Muscle of leg (tissue), 11 donors: ENCODE measurements around the gene NUDT8. TPM values are rescaled to one million over a fixed set of nuclear protein-coding genes. Genes with fewer than 3 reads are reported as not detected.

Experiments used
- DNase-seq: peaks from one replicate; pipeline ENCODE4 v3.0.0; 2013
- H3K27ac ChIP-seq: one replicate; pipeline ENCODE4 v1.5.1; 2013; ENCODE audit warnings: mild to moderate bottlenecking, low read length, control low read depth
- H3K27me3 ChIP-seq: one replicate; pipeline ENCODE4 v1.6.1; 2013; ENCODE audit warnings: low read length; ENCODE audit not compliant: control insufficient read depth, insufficient read depth
- H3K36me3 ChIP-seq: one replicate; pipeline ENCODE4 v1.6.1; 2013; ENCODE audit warnings: low read length; ENCODE audit not compliant: control insufficient read depth, insufficient read depth
- H3K4me1 ChIP-seq: one replicate; pipeline ENCODE4 v1.6.1; 2013; ENCODE audit warnings: low read length; ENCODE audit not compliant: control insufficient read depth, insufficient read depth
- H3K4me3 ChIP-seq: one replicate; pipeline ENCODE4 v1.5.1; 2013; ENCODE audit warnings: low read length, control low read depth
- H3K9me3 ChIP-seq: replicated peaks from 2 replicates; pipeline ENCODE4 v1.6.1; 2013; ENCODE audit warnings: low read depth, low read length; ENCODE audit not compliant: control insufficient read depth
- WGBS: methylation state at CpG from one replicate; pipeline ENCODE4 v1.1.5; 2013; ENCODE audit warnings: missing lambda C conversion rate; ENCODE audit not compliant: insufficient coverage; 5-methylcytosine and 5-hydroxymethylcytosine counted together
- polyA plus RNA-seq, 8 donors: library from polyadenylated mRNA; unstranded; fragments of 120-200 nt; gene quantifications; one replicate each; pipeline versions ENCODE4 v1.2.1 to v1.2.3, GENCODE V29; 2013; ENCODE audit warnings: inconsistent platforms in 1 of 8, low replicate concordance in 1 of 8; ENCODE audit not compliant: insufficient read length in 8 of 8, insufficient read depth in 1 of 8
- total RNA-seq: library from RNA; stranded (reverse); fragments of 120-200 nt; gene quantifications from one replicate; pipeline ENCODE4 v1.2.4, GENCODE V29; 2013

NUDT8 gene
- total and polyA plus RNA-seq, 9 donors, result 3.4 to 5.8 (median 4.2) TPM

DNA sequence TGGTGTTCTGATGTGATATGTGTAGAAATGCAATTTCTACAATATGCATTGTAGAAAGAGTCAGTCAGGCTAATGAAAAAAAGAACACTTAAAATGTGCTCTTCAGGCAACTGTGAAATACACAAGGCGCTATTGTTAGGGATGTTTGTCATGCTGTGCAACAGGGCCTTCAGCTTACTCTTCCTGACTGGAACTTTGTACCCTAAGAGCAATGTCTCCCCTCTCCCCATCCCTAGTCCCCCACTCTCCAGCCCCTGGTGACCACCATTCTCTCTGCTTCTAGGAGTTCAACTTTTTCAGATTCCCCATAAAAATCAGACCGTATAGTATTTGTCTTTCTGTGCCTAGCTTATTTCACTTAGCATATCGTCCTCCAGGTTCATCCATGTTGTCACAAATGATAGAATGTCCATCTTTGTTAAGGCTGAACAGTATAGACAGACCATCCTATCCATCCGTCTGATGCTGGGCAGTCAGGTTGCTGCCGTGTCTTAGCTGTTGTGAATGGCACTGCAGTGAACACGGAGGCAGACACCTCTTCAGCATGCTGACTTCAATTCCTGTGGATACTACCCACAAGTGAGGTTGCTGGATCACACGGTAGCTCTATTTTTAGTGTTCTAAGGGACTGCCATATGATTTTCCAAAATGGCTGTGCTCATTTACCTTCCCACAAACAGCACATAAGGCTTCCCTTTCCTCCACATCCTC, 12.3 kb downstream of the NUDT8 start:
- DNase-seq, result no peak
- H3K36me3 ChIP-seq, result peaks cover 10% of the 10 kb centered on the region
- no peak overlapping the region for H3K4me3 ChIP-seq
- WGBS, result 80% methylated on average over 3 of the region's 7 CpGs
- H3K27ac ChIP-seq, result no peak overlapping the region
- H3K27me3 ChIP-seq, result peaks cover 20% of the 10 kb centered on the region
- H3K9me3 ChIP-seq, result no peaks in the 10 kb centered on the region
- peaks cover 17% of the 10 kb centered on the region for H3K4me1 ChIP-seq

DNA sequence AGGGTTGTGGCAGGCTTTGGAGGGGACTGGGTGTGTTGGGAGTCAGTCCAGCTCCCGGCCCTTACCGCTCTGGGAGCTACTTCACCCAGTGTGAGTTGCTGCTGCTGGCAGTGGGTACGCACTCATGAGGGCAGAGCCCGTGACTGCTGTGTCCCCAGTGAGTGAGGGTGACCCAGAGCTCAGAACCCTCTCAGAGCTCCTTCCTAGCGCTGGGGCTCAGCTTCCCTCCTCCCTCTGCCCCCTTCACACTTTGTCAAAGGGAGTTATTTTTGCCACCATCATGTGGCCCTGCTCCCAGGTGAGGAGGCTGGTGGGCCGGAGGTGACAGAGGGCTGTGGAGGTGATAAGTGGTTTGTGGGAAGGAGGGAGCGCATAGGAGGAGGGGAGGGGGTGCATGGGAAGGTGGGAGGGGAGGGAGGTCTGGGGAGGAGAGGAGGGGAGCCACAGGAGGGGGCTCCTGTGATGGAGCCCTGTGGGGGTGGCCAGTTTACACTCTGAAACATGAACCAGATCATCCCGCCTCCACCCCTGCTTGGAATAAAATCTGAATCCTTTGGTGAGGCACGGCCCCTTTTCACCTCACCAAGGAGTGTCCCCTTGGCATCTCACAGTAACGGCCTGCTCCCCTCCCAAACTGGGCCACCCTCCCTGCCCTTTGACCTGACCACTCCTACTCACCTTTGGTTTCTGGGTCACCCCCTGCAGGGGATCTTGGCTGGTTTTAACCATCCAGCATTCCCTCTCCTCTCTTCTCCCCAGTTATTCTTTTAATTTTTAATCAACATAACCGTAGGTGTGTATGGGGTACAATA, 13.1 kb downstream of the NUDT8 start:
- Histone ChIP-seq H3K9me3 (no peaks in the 10 kb centered on the region), H3K27me3 (peaks cover 20% of the 10 kb centered on the region), H3K4me3 (no peak overlapping the region), H3K27ac (no peak overlapping the region), H3K36me3 (peaks cover 16% of the 10 kb centered on the region), H3K4me1 (peaks cover 17% of the 10 kb centered on the region)
- no peak for DNase-seq
- 19% methylated on average over 8 of the region's 11 CpGs for WGBS

DNA sequence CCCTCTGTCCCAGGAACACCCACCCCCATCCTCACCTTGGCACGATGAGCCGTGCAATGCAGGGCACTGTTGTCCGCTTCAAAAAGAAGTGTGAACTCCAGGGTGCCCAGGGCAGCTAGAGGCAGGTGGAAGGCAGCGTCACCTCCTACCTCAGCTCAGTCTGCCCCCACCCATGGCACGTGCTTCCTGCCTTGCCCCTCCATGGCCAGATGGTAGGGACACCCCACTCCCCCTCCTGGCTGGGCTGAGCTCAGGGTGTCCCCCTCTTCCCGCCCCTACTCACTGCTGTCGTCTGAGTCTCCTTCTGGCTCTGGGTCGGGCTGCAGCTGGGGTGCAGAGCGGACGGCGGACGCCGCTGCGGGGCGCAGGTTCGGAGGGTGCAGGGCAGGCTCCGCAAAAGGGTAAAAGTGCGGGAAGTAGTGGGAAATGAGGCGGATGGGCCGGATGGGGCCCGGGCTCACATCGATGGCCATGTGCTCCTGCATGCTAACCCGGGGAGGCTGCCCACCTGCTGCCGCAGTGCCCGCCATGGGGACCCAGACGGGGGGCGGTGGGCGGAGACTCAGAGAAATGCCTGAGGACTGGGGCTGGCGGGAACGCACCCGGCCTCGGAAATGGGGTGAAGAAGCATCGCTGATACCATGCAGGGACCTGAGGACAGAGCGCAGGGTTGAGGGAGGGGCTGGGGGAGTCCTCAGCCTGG, 13.9 kb downstream of the NUDT8 start:
- no peak overlapping the region for H3K27ac ChIP-seq
- 23% methylated on average over 16 of the region's 34 CpGs for WGBS
- no peaks in the 10 kb centered on the region for H3K9me3 ChIP-seq
- H3K27me3 ChIP-seq, result peaks cover 20% of the 10 kb centered on the region
- H3K4me3 ChIP-seq, result no peak overlapping the region
- H3K4me1 ChIP-seq, result peaks cover 17% of the 10 kb centered on the region
- peaks cover 24% of the 10 kb centered on the region for H3K36me3 ChIP-seq
- DNase-seq, result peak; percentile 5

DNA sequence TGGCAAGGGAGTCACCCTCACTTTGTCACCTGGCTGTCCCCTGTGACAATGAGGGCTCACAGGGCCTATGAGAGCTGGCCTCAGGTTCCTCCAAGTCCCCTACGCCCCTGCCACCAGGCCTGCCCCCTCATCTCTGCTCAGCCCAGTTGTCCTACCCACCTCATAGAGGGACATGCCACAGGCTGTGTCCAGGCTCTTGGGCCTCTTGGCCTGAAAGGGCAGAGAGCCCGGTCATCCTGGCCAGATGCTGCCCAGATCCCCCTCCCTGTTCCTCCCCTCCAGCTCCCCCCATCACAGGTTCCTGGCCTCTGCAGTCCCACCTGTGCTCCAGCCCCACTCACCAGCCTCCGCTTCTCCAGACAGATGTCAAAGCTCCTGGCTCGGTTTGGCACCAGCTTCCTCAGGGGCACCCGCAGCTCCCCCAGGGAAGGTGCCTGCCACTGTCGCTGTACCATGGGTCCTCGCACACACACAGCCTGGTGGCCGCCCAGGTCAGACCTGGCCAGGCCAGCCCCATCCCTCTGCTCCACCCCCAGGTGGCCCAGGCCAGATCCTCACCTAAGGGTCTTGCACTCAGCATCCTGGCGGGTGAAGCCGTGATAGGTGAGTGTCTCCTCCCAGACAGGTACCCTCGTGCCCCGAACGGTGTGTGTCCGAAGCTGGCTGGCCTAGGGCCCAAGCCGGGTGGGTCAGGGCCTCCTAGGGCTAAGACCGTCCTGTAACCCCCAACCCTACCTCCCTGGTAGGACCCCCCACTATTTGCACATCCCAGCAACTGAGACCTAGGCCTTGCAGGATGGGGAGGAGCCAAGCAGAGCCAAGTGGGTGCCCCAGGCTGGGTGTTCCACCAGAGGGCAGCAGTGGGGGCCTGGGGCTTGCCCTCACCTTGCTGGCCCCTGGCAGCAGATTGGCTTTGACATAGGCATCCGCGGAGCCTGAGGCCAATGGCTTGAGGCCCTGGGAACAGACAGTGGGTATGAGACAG, 14.7 kb downstream of the NUDT8 start:
- no peak overlapping the region for H3K4me3 ChIP-seq
- peaks cover 32% of the 10 kb centered on the region for H3K36me3 ChIP-seq
- peak; percentile 10 for DNase-seq
- no peak overlapping the region for H3K27ac ChIP-seq
- peaks cover 17% of the 10 kb centered on the region for H3K4me1 ChIP-seq
- peaks cover 20% of the 10 kb centered on the region for H3K27me3 ChIP-seq
- H3K9me3 ChIP-seq, result no peaks in the 10 kb centered on the region
- WGBS, result 81% methylated on average over 17 of the region's 18 CpGs

DNA sequence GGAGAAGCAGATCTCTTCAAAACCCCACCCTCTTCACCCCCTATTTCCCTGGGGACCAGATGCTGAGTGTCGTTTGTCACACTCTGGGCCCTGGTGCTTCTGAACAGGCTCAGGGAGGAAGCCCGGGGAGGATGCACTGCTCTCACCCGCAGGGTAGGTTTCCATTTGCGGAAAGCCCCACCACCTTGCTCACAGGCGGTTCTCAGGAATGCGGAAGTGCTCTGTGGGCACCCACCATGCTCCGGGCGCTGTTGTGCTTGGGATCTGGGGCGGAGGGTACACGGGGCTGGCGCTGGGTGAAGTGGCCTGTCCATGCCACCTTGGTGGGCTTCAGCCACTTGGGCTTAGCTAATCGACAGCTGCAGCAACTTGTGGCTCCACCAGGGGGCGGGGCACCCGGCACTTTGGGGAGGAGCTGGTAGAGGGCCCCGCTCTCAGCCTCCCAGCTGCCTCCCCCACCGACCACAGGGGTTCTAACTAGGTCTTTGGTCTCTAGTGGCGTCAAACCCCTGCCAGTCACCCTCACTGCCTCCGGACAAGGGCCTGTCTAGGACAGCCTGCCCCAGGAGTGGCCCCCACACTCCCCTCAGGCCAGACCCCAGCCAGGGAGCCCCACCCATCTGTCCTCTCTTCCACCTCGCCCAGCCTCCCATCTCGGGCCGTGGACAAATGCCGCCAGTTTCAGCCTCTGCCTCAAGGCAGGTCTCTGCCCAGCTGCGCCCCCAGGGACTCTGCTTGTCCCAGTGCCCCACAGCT, 15.6 kb downstream of the NUDT8 start:
- DNase-seq, result peak; percentile 55
- peaks cover 20% of the 10 kb centered on the region for H3K27me3 ChIP-seq
- H3K9me3 ChIP-seq, result no peaks in the 10 kb centered on the region
- peak overlapping the region; percentile 8 for H3K27ac ChIP-seq
- H3K36me3 ChIP-seq, result peaks cover 37% of the 10 kb centered on the region
- WGBS, result 25% methylated on average over 23 of the region's 23 CpGs
- peaks cover 17% of the 10 kb centered on the region for H3K4me1 ChIP-seq
- peak overlapping the region; percentile 25 for H3K4me3 ChIP-seq

DNA sequence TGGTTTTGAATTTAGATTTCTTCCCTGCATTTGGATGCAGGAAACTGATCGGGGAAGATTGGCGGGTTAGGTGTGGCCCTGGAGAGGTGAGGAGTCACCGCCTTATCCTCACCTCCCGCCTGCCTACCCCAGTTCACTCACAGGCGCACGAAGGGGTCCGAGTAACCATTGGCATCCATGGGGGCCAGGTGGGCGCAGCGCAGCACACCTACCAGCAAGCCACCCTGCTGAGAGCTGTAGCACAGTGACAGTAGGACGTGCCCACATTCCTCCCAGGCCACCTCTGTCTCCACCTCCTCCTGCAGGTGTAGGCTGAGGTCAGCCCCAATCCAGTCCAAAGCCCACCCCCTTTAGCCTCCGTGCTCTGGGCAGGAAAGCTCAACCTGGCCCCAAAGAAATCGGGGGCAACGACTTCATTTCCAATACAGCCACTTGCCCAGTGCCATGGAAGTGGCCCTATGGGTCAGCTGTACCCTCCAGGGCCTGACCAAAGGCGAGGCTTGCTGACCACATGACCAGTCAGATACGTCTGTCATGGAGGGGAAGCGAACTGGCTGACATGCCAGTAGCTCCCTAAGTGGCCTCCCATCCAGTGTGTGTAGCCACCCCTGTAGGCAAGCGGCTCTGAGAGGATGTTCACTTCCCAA, 16.3 kb downstream of the NUDT8 start:
- Histone ChIP-seq H3K4me3 (peak overlapping the region; percentile 25), H3K27me3 (peaks cover 20% of the 10 kb centered on the region), H3K4me1 (peaks cover 17% of the 10 kb centered on the region), H3K27ac (peak overlapping the region; percentile 8), H3K36me3 (peaks cover 44% of the 10 kb centered on the region), H3K9me3 (no peaks in the 10 kb centered on the region)
- WGBS, result 83% methylated on average over 14 of the region's 17 CpGs
- peak; percentile 10 for DNase-seq

DNA sequence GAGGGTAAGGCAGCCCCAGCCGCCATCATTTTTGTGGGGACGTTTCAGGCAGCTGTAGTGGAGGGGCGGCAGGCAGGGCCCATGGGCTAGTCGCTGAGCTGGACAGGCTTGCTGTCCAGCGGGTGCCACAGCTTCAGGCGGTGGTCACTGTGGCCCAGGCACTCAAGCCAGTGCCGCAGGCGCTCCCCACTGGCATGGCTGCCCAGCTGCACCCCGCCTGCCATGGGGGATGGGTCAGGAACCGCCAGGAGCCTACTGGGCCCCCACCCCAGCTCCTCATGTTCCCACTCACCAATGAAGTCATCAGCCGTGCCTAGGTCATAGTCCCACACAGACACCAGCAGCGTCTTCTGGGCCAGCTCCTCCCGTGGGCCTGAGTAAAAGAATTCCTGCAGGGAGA, 17.0 kb downstream of the NUDT8 start:
- no peaks in the 10 kb centered on the region for H3K9me3 ChIP-seq
- DNase-seq, result peak; percentile 5
- 86% methylated on average over 12 of the region's 13 CpGs for WGBS
- H3K27me3 ChIP-seq, result peaks cover 20% of the 10 kb centered on the region
- H3K27ac ChIP-seq, result no peak overlapping the region
- peaks cover 48% of the 10 kb centered on the region for H3K36me3 ChIP-seq
- H3K4me3 ChIP-seq, result no peak overlapping the region
- peaks cover 21% of the 10 kb centered on the region for H3K4me1 ChIP-seq

DNA sequence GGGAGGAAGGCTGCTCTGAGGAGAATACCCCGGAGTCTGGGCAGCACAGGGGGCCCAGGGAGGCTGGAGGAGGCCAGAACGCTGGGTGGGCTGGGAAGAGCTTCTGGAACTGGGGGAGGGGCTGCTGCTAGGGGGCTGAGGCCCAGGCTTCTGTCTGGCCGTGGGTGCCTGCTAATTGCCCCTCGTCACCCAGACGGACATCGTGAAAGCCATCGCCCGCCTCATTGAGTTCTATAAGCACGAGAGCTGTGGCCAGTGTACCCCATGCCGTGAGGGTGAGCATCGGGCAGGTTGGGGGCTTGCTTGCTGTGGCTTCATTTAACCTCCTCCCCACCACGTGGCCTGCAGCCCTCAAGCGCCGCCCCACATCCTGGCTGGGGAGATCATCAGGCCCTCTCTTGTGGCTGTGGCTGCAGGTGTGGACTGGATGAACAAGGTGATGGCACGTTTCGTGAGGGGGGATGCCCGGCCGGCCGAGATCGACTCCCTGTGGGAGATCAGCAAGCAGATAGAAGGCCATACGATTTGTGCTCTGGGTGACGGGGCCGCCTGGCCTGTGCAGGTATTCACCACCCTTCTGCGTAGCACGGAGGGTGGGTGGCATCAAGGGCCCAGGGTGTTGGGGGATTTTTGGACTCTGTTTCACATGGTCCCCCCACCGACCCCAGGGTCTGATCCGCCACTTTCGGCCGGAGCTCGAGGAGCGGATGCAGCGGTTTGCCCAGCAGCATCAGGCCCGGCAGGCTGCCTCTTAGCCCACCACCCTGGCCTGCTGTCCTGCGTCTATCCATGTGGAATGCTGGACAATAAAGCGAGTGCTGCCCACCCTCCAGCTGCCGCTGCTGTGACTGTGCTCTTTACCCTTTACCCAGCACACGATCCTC, 17.8 kb downstream of the NUDT8 start:
- H3K9me3 ChIP-seq, result no peaks in the 10 kb centered on the region
- peaks cover 28% of the 10 kb centered on the region for H3K4me1 ChIP-seq
- no peak overlapping the region for H3K4me3 ChIP-seq
- DNase-seq, result no peak
- H3K27ac ChIP-seq, result no peak overlapping the region
- WGBS, result 88% methylated on average over 32 of the region's 37 CpGs
- H3K36me3 ChIP-seq, result peaks cover 48% of the 10 kb centered on the region
- peaks cover 19% of the 10 kb centered on the region for H3K27me3 ChIP-seq
